ENCODE measurements around the gene RNF25.
A peak's percentile ranks its signal among the peaks of the same experiment; 100 is the strongest.

RNF25 gene

DNA sequence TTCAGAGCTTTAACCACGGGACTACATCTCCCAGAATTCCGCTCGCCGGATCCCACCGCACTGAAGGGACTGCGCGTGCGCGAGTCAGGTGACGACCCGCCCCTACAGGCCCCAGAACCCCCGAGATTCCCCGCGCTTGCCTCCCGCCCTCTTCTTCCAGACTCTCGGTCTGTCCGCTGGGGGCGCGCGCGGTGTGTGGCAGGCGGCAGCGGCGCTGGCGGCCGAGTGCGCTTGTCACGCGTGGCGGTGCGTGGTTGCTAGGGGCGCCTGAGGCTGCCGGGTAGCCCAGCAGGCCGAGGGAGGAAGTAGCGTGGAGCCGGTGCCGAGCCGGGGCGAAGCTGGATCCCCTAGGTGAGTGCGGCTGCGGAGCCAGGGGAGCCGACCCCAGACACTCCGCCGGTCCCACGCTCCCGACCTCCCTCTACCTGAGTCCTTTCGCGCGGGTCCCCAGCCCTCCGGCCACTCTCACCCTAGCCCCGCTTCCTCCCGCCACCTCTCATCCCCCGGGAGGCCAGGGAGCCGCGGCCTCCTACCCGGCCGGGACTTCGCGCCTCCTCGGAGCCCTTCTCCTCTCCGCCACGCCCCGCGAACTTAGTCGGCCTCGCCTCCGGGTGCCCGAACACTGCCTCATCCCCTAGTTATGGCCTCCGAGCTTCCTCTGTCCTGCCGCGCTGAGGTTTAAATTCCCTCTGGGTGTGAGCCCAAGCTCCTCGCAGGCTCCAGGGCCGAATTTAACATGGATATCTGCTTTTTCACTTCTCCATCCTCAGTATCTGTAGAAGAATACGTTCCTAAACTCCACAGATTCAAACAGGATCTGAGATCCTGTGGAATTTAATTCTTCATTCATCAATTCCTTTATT, 39.1 kb upstream of the RNF25 start, which contains the start of gene TTLL4 (continued):
- TF ChIP-seq MYNN (tag by site-specific recombination; IDR thresholded peaks at IDR 0.05; ENCODE audit: borderline replicate concordance) = no peak
- no peak for TF ChIP-seq PRDM6 (tag by site-specific recombination; IDR thresholded peaks at IDR 0.05)
- TF ChIP-seq, protein P1, sequence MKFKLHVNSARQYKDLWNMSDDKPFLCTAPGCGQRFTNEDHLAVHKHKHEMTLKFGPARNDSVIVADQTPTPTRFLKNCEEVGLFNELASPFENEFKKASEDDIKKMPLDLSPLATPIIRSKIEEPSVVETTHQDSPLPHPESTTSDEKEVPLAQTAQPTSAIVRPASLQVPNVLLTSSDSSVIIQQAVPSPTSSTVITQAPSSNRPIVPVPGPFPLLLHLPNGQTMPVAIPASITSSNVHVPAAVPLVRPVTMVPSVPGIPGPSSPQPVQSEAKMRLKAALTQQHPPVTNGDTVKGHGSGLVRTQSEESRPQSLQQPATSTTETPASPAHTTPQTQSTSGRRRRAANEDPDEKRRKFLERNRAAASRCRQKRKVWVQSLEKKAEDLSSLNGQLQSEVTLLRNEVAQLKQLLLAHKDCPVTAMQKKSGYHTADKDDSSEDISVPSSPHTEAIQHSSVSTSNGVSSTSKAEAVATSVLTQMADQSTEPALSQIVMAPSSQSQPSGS (tag by site-specific recombination; IDR thresholded peaks at IDR 0.05; ENCODE audit: low read depth) = no peak
- TF ChIP-seq MZF1 (tag by site-specific recombination; IDR thresholded peaks at IDR 0.05; ENCODE audit: borderline replicate concordance) = no peak
- TF ChIP-seq ZNF426 (tag by site-specific recombination; IDR thresholded peaks at IDR 0.05) = no peak
- TF ChIP-seq KLF8 (tag by site-specific recombination; IDR thresholded peaks at IDR 0.05) = peak; percentile 57; the same call in 1 of the 2 replicates
- peak; percentile 84; the same call in 1 of the 2 replicates for TF ChIP-seq ZSCAN23 (tag by site-specific recombination; IDR thresholded peaks at IDR 0.05)
- TF ChIP-seq ZNF510 (tag by site-specific recombination; IDR thresholded peaks at IDR 0.05; ENCODE audit: insufficient replicate concordance) = no peak
- no peak for TF ChIP-seq FEZF1 (tag by site-specific recombination; IDR thresholded peaks at IDR 0.05)
- no peak for TF ChIP-seq ZNF626 (tag by site-specific recombination; IDR thresholded peaks at IDR 0.05)
- TF ChIP-seq, protein P2, sequence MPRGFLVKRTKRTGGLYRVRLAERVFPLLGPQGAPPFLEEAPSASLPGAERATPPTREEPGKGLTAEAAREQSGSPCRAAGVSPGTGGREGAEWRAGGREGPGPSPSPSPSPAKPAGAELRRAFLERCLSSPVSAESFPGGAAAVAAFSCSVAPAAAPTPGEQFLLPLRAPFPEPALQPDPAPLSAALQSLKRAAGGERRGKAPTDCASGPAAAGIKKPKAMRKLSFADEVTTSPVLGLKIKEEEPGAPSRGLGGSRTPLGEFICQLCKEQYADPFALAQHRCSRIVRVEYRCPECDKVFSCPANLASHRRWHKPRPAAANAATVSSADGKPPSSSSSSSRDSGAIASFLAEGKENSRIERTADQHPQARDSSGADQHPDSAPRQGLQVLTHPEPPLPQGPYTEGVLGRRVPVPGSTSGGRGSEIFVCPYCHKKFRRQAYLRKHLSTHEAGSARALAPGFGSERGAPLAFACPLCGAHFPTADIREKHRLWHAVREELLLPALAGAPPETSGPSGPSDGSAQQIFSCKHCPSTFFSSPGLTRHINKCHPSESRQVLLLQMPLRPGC (tag by site-specific recombination; IDR thresholded peaks at IDR 0.05) = peak; percentile 41; the same call in 1 of the 2 replicates
- TF ChIP-seq GLIS1 (tag by site-specific recombination; IDR thresholded peaks at IDR 0.05) = peak; percentile 74
- TF ChIP-seq, protein P3, sequence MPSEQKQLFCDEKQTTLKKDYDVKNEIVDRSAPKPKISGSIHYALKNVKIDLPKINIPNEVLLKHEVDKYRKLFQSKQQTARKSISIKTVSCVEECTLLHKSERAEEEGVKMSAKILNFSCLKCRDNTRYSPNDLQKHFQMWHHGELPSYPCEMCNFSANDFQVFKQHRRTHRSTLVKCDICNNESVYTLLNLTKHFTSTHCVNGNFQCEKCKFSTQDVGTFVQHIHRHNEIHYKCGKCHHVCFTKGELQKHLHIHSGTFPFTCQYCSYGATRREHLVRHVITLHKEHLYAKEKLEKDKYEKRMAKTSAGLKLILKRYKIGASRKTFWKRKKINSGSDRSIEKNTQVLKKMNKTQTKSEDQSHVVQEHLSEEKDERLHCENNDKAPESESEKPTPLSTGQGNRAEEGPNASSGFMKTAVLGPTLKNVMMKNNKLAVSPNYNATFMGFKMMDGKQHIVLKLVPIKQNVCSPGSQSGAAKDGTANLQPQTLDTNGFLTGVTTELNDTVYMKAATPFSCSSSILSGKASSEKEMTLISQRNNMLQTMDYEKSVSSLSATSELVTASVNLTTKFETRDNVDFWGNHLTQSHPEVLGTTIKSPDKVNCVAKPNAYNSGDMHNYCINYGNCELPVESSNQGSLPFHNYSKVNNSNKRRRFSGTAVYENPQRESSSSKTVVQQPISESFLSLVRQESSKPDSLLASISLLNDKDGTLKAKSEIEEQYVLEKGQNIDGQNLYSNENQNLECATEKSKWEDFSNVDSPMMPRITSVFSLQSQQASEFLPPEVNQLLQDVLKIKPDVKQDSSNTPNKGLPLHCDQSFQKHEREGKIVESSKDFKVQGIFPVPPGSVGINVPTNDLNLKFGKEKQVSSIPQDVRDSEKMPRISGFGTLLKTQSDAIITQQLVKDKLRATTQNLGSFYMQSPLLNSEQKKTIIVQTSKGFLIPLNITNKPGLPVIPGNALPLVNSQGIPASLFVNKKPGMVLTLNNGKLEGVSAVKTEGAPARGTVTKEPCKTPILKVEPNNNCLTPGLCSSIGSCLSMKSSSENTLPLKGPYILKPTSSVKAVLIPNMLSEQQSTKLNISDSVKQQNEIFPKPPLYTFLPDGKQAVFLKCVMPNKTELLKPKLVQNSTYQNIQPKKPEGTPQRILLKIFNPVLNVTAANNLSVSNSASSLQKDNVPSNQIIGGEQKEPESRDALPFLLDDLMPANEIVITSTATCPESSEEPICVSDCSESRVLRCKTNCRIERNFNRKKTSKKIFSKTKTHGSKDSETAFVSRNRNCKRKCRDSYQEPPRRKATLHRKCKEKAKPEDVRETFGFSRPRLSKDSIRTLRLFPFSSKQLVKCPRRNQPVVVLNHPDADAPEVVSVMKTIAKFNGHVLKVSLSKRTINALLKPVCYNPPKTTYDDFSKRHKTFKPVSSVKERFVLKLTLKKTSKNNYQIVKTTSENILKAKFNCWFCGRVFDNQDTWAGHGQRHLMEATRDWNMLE (tag by site-specific recombination; conservative IDR thresholded peaks at IDR 0.05; ENCODE audit: low read depth) = no peak
- no peak for TF ChIP-seq ZNF416 (tag by site-specific recombination; IDR thresholded peaks at IDR 0.05)
- no peak for TF ChIP-seq ZNF292 (tag by site-specific recombination; IDR thresholded peaks at IDR 0.05; ENCODE audit: borderline replicate concordance, low read depth)
- TF ChIP-seq ZBTB6 (tag by site-specific recombination; IDR thresholded peaks at IDR 0.05) = no peak
- peak; percentile 52; the same call in 1 of the 2 replicates for TF ChIP-seq ZNF629 (tag by site-specific recombination; IDR thresholded peaks at IDR 0.05)
- TF ChIP-seq ZNF248 (tag by site-specific recombination; IDR thresholded peaks at IDR 0.05) = no peak
- TF ChIP-seq KLF17 (tag by site-specific recombination; IDR thresholded peaks at IDR 0.05) = peak; percentile 75; the same call in 1 of the 2 replicates
- no peak; the same call in 1 of the 2 replicates for TF ChIP-seq ZSCAN30 (tag by site-specific recombination; IDR thresholded peaks at IDR 0.05)
- TF ChIP-seq TSHZ1 (tag by site-specific recombination; IDR thresholded peaks at IDR 0.05; ENCODE audit: borderline replicate concordance) = 0 out of 2 replicates have a peak, but pooled peaks have one; percentile 13
- peak; percentile 88; the same call in 1 of the 2 replicates for TF ChIP-seq ZNF501 (tag by site-specific recombination; IDR thresholded peaks at IDR 0.05)
